Vagina (tissue), 2 donors: ENCODE measurements around the gene SERPINB12. TPM values are rescaled to one million over a fixed set of nuclear protein-coding genes. Genes with fewer than 3 reads are reported as not detected.
A peak's percentile ranks its signal among the peaks of the same experiment; 100 is the strongest.

Source experiments
- DNase-seq, 2 donors: peaks; one replicate each; pipeline ENCODE4 v3.0.0-alpha.2; 2017; ENCODE audit errors: extremely low spot score in 2 of 2
- H3K27ac ChIP-seq: fragments of 200-600 bp; sonication (generic); one replicate; pipeline ENCODE4 v1.5.1; 2019
- H3K27me3 ChIP-seq: fragments of 200-600 bp; sonication (generic); one replicate; pipeline ENCODE4 v1.5.1; 2019
- H3K36me3 ChIP-seq, 2 donors: fragments of 200-600 bp; sonication (generic); one replicate each; pipeline ENCODE4 v1.5.1; 2017 to 2019
- H3K4me1 ChIP-seq: fragments of 200-600 bp; sonication (generic); one replicate; pipeline ENCODE4 v1.5.1; 2019
- H3K4me3 ChIP-seq, 2 donors: fragments of 200-600 bp; sonication (generic); 1 replicate in 1 of 2; 2 replicates in 1 of 2; pipeline ENCODE4 v1.5.1; 2016 to 2019
- H3K9me3 ChIP-seq: fragments of 200-600 bp; sonication (generic); one replicate; pipeline ENCODE4 v1.5.1; 2019
- POLR2A ChIP-seq, 2 donors: fragments of 450-650 bp; IDR thresholded peaks; one replicate each; pipeline ENCODE4 v1.6.1; 2017; ENCODE audit warnings: antibody characterized with exemption in 2 of 2, mild to moderate bottlenecking in 2 of 2, moderate library complexity in 2 of 2
- POLR2AphosphoS5 ChIP-seq, 2 donors: sonication (generic); formaldehyde crosslinking; IDR thresholded peaks; one replicate each; pipeline ENCODE4 v1.9.0; 2017; ENCODE audit warnings: antibody characterized with exemption in 2 of 2, mild to moderate bottlenecking in 2 of 2, low read depth in 1 of 2; ENCODE audit not compliant: insufficient read depth in 1 of 2
- intact Hi-C: fragments of 100-400 bp; cut with DNase I; formaldehyde crosslinking; loops from one replicate; pipeline ENCODE4 v1.15.1; 2023
- total RNA-seq: library from RNA; depleted of rRNA; stranded (reverse); fragments of >200 nt; gene quantifications from one replicate; pipeline ENCODE4 v1.2.3, GENCODE V29; 2016
- TF ChIP-seq, protein P1 (sequence below), 3 experiments: fragments of 450-650 bp in 2 of 3; fragments of 200-600 bp in 1 of 3; sonication (generic) in 1 of 3; IDR thresholded peaks; one replicate each; pipeline ENCODE4 v1.5.1; 2017 to 2019; ENCODE audit warnings: antibody characterized with exemption in 3 of 3, mild to moderate bottlenecking in 2 of 3, moderate library complexity in 2 of 3

The SERPINB12 gene
- total RNA-seq, 1 donor from 2014 or later, result 20.1 TPM

DNA sequence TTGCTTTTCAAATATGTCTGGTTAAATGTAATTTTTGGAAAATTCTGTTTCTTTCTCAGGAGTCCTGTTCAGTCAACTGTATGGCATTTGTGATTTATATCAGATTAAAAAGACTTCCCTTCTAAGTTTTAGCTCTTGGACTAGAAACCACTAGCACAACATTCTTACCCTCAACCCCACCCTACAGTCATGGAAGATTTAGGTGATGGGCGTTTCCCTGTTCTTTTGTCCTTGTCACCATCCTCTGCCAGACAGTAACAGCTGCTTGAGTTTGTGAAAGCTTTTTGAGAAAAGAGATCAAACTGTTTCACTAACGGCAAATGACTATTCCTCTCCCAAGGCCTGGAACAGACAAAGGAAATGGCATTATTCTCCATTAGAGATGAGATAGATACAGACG is 33.6 kb upstream of the SERPINB12 start:
- Histone ChIP-seq H3K4me1 (no peaks in the 10 kb centered on the region), H3K36me3 (no peaks in the 10 kb centered on the region), H3K27ac (no peak overlapping the region), H3K27me3 (no peaks in the 10 kb centered on the region), H3K9me3 (no peaks in the 10 kb centered on the region), H3K4me3 (no peak overlapping the region)
- intact Hi-C loops, result no loop called here
- DNase-seq, result no peak
- TF ChIP-seq POLR2A (IDR thresholded peaks at IDR 0.05) (no peak), POLR2AphosphoS5 (IDR thresholded peaks at IDR 0.05; ENCODE audit: insufficient read depth in 1 of 2, low read depth in 1 of 2) (no peak)
- TF ChIP-seq, protein P1, sequence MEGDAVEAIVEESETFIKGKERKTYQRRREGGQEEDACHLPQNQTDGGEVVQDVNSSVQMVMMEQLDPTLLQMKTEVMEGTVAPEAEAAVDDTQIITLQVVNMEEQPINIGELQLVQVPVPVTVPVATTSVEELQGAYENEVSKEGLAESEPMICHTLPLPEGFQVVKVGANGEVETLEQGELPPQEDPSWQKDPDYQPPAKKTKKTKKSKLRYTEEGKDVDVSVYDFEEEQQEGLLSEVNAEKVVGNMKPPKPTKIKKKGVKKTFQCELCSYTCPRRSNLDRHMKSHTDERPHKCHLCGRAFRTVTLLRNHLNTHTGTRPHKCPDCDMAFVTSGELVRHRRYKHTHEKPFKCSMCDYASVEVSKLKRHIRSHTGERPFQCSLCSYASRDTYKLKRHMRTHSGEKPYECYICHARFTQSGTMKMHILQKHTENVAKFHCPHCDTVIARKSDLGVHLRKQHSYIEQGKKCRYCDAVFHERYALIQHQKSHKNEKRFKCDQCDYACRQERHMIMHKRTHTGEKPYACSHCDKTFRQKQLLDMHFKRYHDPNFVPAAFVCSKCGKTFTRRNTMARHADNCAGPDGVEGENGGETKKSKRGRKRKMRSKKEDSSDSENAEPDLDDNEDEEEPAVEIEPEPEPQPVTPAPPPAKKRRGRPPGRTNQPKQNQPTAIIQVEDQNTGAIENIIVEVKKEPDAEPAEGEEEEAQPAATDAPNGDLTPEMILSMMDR (IDR thresholded peaks at IDR 0.05), result no peak

DNA sequence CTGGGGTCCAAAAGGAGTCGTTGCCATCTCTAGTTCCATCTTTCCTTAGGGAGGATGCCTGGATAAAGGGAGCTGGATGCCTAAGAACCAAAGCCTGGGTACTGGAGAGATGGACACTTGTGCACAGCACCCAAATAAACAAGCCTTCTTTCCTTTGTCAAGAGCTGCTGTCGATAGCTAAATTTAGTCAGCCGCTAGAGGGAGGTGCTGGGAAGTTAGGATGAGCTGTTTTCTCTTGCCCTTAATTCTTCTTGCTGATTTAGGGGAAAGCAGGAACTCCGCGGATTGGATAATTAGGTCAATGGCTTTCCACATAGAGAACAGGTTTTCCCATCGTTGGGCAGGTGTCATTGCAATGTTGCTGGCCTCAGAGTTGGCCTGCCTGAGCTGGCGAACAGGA is 30.9 kb upstream of the SERPINB12 start:
- intact Hi-C loops, result loop anchor here (10.0 kb wide), 1 partner anchor 334 kb away; no protein-coding TSS in a partner anchor

DNA sequence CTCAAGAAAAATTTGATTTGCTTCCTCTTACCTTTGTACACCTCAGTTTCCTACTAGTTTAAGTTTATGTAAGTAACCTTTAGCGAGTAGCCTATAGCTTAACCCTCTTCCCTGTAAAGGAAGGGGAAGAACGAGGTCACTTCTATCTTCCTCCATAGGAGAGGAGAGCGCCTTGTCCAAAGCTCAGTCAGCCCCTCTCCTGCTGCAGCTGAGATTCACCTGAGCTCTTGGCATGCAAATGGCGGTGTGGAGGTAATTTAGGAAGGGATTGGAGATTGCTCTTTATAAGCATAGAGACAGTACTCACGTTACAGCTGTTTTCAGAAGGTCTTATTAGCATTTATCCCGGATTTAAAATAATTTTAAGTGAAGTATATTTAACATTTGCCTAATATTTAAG is 27.8 kb upstream of the SERPINB12 start:
- no peak for TF ChIP-seq POLR2A (IDR thresholded peaks at IDR 0.05)
- no peak for TF ChIP-seq POLR2AphosphoS5 (IDR thresholded peaks at IDR 0.05; ENCODE audit: insufficient read depth in 1 of 2, low read depth in 1 of 2)
- TF ChIP-seq, protein P1 (IDR thresholded peaks at IDR 0.05), result no peak
- Histone ChIP-seq H3K4me1 (no peaks in the 10 kb centered on the region), H3K27ac (no peak overlapping the region), H3K9me3 (no peaks in the 10 kb centered on the region), H3K36me3 (no peaks in the 10 kb centered on the region), H3K27me3 (no peaks in the 10 kb centered on the region), H3K4me3 (no peak overlapping the region)
- no peak for DNase-seq
- intact Hi-C loops, result loop anchor here (10.0 kb wide), 1 partner anchor 330 kb away; no protein-coding TSS in a partner anchor

More for the DNA sequence above, 30.9 kb upstream of the SERPINB12 start:
- no peak overlapping the region for H3K4me3 ChIP-seq
- no peak for DNase-seq
- no peaks in the 10 kb centered on the region for H3K9me3 ChIP-seq
- no peak overlapping the region for H3K27ac ChIP-seq
- H3K27me3 ChIP-seq, result no peaks in the 10 kb centered on the region
- no peaks in the 10 kb centered on the region for H3K36me3 ChIP-seq
- H3K4me1 ChIP-seq, result no peaks in the 10 kb centered on the region
- peak in 1 of 2 donors; percentile 39 for TF ChIP-seq POLR2AphosphoS5 (IDR thresholded peaks at IDR 0.05; ENCODE audit: insufficient read depth in 1 of 2, low read depth in 1 of 2)
- no peak for TF ChIP-seq POLR2A (IDR thresholded peaks at IDR 0.05)

DNA sequence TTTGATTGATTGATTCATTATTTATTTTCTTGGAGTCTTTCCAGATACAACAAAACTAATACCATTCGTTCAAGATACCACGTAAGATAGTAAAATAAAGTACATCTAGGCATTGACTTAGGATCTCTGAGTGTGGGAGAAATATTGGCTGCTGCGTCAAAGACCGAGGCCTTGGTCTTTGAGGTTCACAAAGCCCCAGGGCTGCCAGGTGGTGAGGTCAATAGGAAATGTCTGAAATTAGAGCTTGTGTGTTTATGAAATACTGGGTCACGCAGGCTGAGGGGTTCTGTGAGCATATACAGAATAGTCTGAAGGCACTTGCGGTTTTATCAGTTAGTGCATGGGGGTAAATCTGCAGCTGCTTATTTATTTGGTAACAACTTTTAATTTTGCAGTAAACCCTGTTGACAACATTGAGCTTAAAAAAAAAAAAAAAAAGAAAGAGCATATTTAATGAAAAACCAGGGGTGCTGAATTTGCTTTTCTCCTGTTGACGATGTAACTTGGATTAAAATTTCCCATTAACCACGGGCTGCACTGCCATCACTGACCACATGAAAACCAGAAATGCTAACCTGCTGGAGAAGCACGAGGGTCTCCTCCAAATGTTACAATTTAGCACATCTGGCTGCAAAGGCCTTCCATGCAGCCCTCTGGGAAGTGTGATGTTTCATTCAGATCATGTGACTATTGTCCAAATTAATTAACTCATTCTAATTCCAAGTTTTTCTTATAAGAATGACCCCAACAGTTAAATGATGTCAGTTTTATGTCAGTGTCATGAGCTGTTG is 27.1 kb upstream of the SERPINB12 start:
- TF ChIP-seq POLR2AphosphoS5 (IDR thresholded peaks at IDR 0.05; ENCODE audit: insufficient read depth in 1 of 2, low read depth in 1 of 2) (no peak), POLR2A (IDR thresholded peaks at IDR 0.05) (no peak)
- TF ChIP-seq, protein P1 (IDR thresholded peaks at IDR 0.05), result no peak
- H3K27ac ChIP-seq, result no peak overlapping the region
- H3K4me3 ChIP-seq, result no peak overlapping the region
- H3K27me3 ChIP-seq, result no peaks in the 10 kb centered on the region
- no peaks in the 10 kb centered on the region for H3K9me3 ChIP-seq
- H3K36me3 ChIP-seq, result no peaks in the 10 kb centered on the region
- no peaks in the 10 kb centered on the region for H3K4me1 ChIP-seq
- DNase-seq, result no peak
- intact Hi-C loops, result loop anchor here (10.0 kb wide), 1 partner anchor 330 kb away; no protein-coding TSS in a partner anchor

DNA sequence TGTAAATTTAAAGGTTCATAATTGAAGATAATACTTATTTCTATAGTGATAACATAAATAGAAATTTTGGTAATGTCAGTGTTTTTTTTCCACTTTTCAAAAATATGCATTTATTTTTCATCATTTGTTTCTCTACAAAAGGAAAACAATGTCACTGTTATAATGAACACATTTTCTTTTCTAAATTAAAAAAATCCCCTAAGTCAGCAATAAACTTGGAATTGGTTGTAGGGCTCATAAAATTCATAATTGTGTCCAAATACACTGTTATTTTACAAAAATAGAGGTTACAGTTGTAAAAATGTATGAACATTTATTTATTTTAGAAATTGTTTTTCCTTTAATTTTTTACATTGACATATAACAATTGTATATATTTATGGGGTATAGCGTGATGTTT is 26.4 kb upstream of the SERPINB12 start:
- Histone ChIP-seq H3K4me3 (no peak overlapping the region), H3K9me3 (no peaks in the 10 kb centered on the region), H3K27ac (no peak overlapping the region), H3K27me3 (no peaks in the 10 kb centered on the region), H3K4me1 (no peaks in the 10 kb centered on the region), H3K36me3 (no peaks in the 10 kb centered on the region)
- DNase-seq, result no peak
- TF ChIP-seq, protein P1 (IDR thresholded peaks at IDR 0.05), result no peak
- TF ChIP-seq POLR2AphosphoS5 (IDR thresholded peaks at IDR 0.05; ENCODE audit: insufficient read depth in 1 of 2, low read depth in 1 of 2) (no peak), POLR2A (IDR thresholded peaks at IDR 0.05) (no peak)
- intact Hi-C loops, result loop anchor here (10.0 kb wide), 1 partner anchor 329 kb away; no protein-coding TSS in a partner anchor
